ENCODE data around the gene ANKLE1. TPM values are rescaled to one million over a fixed set of nuclear protein-coding genes. Genes with fewer than 3 reads are reported as not detected.

Gene ANKLE1
- total and polyA plus RNA-seq, 10 of the 15 experiments (the other 5 are each of a cell fraction or from before 2014, with no cell fraction given) = 2.2 to 17.9 (median 10.9) TPM

DNA sequence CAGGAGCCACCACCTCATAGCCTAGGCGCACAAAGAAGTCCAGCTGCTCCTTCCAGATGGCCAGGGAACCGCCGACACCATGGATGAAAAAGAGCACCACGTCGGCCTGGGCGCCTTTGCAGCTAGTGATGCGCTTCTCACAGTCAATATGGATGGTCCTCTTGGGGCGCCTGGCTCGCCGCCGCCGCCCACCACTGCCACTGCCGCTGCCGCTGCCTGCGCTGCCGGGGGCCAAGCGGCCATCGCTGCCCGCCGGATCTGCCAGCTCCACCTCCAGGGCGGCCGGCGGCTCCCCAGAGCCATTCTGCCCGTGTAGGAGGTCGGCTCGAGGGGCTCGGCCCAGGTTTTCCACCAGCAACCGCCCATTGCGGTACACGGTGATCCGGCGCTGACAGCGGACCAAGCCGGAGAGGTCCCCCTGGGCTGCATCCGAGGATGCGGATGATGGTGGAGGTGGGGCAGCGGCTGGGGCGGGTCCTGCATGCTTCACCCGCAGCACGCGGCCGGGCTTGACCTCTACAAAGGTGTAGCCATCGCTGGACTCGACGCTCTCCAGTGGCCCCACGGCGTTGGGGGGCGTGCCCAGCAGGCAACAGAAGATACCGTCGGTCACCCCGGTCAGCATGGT lies 19.4 kb downstream of the ANKLE1 start:
- Histone ChIP-seq H3K27me3 (replicated peaks in 1 of 2; ENCODE audit: control insufficient read depth in 2 of 2, insufficient read depth in 2 of 2, low read length in 1 of 2) (no peaks in the 10 kb centered on the region), H3K4me3 (no peak overlapping the region), H2AFZ (ENCODE audit: control insufficient read depth, low read depth, low read length) (no peak overlapping the region), H3K4me1 (ENCODE audit: control insufficient read depth, insufficient read depth, low read length) (peaks cover 16% of the 10 kb centered on the region), H3K79me2 (ENCODE audit: control insufficient read depth, insufficient read depth, low read length) (peaks cover 5% of the 10 kb centered on the region), H3K27ac (ENCODE audit: control insufficient read depth, insufficient read depth) (no peak overlapping the region), H3K4me2 (ENCODE audit: control insufficient read depth, insufficient read depth) (no peak overlapping the region), H3K9me3 (replicated peaks; ENCODE audit: control insufficient read depth, insufficient read depth, low read length) (no peaks in the 10 kb centered on the region; the same call in 2 of the 3 replicates), H3K36me3 (ENCODE audit: control insufficient read depth in 2 of 2, insufficient read depth in 2 of 2, low read length in 1 of 2) (no peaks in the 10 kb centered on the region), H3K9ac (ENCODE audit: control insufficient read depth, insufficient read depth, low read length) (no peak overlapping the region), H4K20me1 (ENCODE audit: control insufficient read depth, insufficient read depth) (no peaks in the 10 kb centered on the region)
- ChIA-PET RAD21 (ENCODE audit: unreplicated experiment) (no interaction called here), CTCF (no interaction called here), SMC1A (ENCODE audit: uncharacterized antibody, unreplicated experiment) (no interaction called here), POLR2A (interaction anchor here (0.6 kb wide), 1 partner anchor 103 kb away, joined by 3 read pairs; no protein-coding TSS in a partner anchor)
- WGBS (ENCODE audit: insufficient coverage, insufficient replicate concordance, low lambda C conversion rate, missing lambda C conversion rate) = 98% methylated on average over 37 of the region's 51 CpGs
- no peak for DNase-seq (ENCODE audit: low read depth, low spot score)
- in situ Hi-C loops (cut with MboI) = no loop called here
- TF ChIP-seq RFX5 (IDR thresholded peaks at IDR 0.05; ENCODE audit: low read depth, low read length) = no peak
- TF ChIP-seq PML (IDR thresholded peaks at IDR 0.05; ENCODE audit: low read length) = no peak
- no peak for TF ChIP-seq NFIC (IDR thresholded peaks at IDR 0.05; ENCODE audit: low read depth, low read length)
- TF ChIP-seq CREM (IDR thresholded peaks at IDR 0.05; ENCODE audit: low read depth) = no peak
- TF ChIP-seq, protein P1, sequence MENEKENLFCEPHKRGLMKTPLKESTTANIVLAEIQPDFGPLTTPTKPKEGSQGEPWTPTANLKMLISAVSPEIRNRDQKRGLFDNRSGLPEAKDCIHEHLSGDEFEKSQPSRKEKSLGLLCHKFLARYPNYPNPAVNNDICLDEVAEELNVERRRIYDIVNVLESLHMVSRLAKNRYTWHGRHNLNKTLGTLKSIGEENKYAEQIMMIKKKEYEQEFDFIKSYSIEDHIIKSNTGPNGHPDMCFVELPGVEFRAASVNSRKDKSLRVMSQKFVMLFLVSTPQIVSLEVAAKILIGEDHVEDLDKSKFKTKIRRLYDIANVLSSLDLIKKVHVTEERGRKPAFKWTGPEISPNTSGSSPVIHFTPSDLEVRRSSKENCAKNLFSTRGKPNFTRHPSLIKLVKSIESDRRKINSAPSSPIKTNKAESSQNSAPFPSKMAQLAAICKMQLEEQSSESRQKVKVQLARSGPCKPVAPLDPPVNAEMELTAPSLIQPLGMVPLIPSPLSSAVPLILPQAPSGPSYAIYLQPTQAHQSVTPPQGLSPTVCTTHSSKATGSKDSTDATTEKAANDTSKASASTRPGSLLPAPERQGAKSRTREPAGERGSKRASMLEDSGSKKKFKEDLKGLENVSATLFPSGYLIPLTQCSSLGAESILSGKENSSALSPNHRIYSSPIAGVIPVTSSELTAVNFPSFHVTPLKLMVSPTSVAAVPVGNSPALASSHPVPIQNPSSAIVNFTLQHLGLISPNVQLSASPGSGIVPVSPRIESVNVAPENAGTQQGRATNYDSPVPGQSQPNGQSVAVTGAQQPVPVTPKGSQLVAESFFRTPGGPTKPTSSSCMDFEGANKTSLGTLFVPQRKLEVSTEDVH (IDR thresholded peaks at IDR 0.05; ENCODE audit: low read depth, partially characterized antibody) = no peak
- no peak for TF ChIP-seq SMAD5 (IDR thresholded peaks at IDR 0.05; ENCODE audit: low read depth)
- no peak for ATAC-seq
- FAIRE-seq = no peak
- TSS peak; percentile 64 for BruUV-seq (replicated peaks)
- intact Hi-C loops (cut with micrococcal nuclease; ENCODE audit: unreplicated experiment) = loop anchor here (10.0 kb wide), 1 partner anchor 406 kb away; no protein-coding TSS in a partner anchor

Data from GM12878 (cell line).